ENCODE measurements around the gene PROX1. TPM values are rescaled to one million over a fixed set of nuclear protein-coding genes. Genes with fewer than 3 reads are reported as not detected.

PROX1 gene
- total and polyA plus RNA-seq, 2 donors (not counting 1 experiment from before 2014, with no cell fraction given), result 0.24 to 3.8 TPM

GRCh38 chr1:213977909-213978308 lies 9.9 kb upstream of the PROX1 start:
- H3K27ac Mint-ChIP-seq, result no peak overlapping the region
- H3K27me3 ChIP-seq (replicated peaks in 1 of 4; ENCODE audit: control extremely low read depth in 1 of 4, control insufficient read depth in 3 of 4, insufficient read depth in 4 of 4, low read length in 3 of 4), result peaks cover 0 to 40% (median 22%) of the 10 kb centered on the region in 4 experiments

More at GRCh38 chr1:213977909-213978308, 9.9 kb upstream of the PROX1 start:
- H3K4me2 ChIP-seq (replicated peaks; ENCODE audit: low read depth, low read length, poor library complexity, severe bottlenecking), result no peak overlapping the region
- H3K9me3 Mint-ChIP-seq (ENCODE audit: insufficient read depth), result peaks cover 1% of the 10 kb centered on the region
- intact Hi-C loops (cut with micrococcal nuclease), result no loop called here
- peaks cover 57% of the 10 kb centered on the region for H3K27me3 Mint-ChIP-seq
- 38% methylated on average over 1 of the region's 3 CpGs for WGBS (ENCODE audit: insufficient coverage)
- H3K4me3 ChIP-seq (ENCODE audit: control extremely low read depth in 1 of 5, extremely low read depth in 1 of 5, insufficient read depth in 1 of 5, low read depth in 2 of 5, low read length in 4 of 5), result no peak overlapping the region
- DNase-seq (no peak), ATAC-seq (ENCODE audit: low read depth) (no peak)
- H3K4me3 Mint-ChIP-seq, result no peak overlapping the region
- H3K79me2 ChIP-seq (ENCODE audit: control insufficient read depth, insufficient read depth, low read length), result no peaks in the 10 kb centered on the region
- H3K9ac ChIP-seq (ENCODE audit: low read length), result no peak overlapping the region
- peaks cover 0 to 6% (median 1%) of the 10 kb centered on the region in 3 donors for H3K9me3 ChIP-seq (ENCODE audit: control extremely low read depth in 1 of 3, control insufficient read depth in 2 of 3, insufficient read depth in 1 of 3, low read length in 2 of 3)
- no peak overlapping the region for H3K27ac ChIP-seq (ENCODE audit: low read length in 2 of 2)
- H3K4me1 ChIP-seq (ENCODE audit: control insufficient read depth in 2 of 2, insufficient read depth in 2 of 2, low read length in 2 of 2), result no peaks in the 10 kb centered on the region
- POLR2A ChIA-PET, result no interaction called here
- H4K20me1 ChIP-seq (ENCODE audit: control insufficient read depth, insufficient read depth, low read length, poor library complexity, severe bottlenecking), result no peaks in the 10 kb centered on the region
- no peak for TF ChIP-seq CTCF (IDR thresholded peaks at IDR 0.05)
- no peak for TF ChIP-seq EZH2 (IDR thresholded peaks at IDR 0.05; ENCODE audit: borderline replicate concordance, insufficient read depth, low read depth, low read length, poor library complexity, severe bottlenecking)
- peaks cover 2% of the 10 kb centered on the region for H3K4me1 Mint-ChIP-seq
- no peak overlapping the region for H2AFZ ChIP-seq (ENCODE audit: insufficient read depth, low read depth, low read length, poor library complexity, severe bottlenecking)
- H3K36me3 ChIP-seq (replicated peaks in 1 of 2; ENCODE audit: control extremely low read depth in 1 of 2, control insufficient read depth in 1 of 2, extremely low read depth in 1 of 2, insufficient read depth in 2 of 2, low read length in 1 of 2), result no peaks in the 10 kb centered on the region
- CTCF ChIA-PET, result no interaction called here

Measured in B cell (primary cell).